Brain pericyte (primary cell): Measurements from ENCODE around the gene TPX2.

ENCODE experiments used
- DNase-seq: peaks from one replicate; pipeline ENCODE4 v3.0.0-alpha.2; 2012; ENCODE audit warnings: low read depth, low spot score

TPX2 gene

DNA sequence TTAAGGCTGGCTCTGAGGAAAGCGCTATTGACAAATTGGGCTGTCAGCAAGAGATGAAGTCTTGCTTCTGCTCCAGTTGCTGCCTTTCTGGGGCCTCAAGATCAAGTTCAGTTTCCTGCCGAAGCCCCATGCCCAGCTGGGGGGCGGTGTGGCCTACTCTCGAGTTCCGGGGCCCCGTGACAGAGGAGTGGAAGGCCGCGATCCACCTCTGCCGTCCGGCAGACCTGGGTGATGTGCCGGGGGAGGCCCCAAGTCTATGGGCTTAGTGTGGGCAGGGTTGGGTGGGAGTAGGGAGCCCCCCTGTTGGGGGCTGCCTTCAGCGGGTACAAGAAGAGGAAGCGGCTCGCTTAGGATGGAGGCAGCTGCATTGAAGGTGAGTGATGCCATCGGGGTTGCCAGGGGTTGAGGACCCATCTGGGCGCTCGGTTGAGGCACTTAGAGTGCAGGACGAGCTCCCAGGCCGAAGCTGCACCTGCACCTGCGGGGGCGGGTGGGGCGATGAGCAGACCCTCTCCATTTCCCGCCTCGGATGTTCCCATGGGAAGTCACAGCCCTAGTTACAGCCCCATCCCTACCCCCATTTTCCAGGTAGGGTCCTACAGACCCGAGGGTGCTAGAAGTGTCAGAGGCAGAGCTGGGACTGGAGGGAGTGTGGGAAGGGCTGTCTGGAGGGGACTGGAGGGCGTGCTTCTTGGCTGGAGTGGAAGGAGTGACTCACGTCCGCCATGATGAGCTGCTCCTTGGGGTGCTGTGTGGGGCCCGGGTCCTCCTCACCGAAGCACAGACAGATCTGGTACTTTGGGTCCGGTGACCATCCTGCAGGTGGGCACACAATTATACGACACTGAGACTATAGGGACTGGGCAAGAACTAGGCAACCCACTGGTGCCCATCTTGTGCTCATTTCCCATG, 109.3 kb downstream of the TPX2 start:
- no peak for DNase-seq

- no peak for DNase-seq
Measured at GRCh38 chr20:31849306-31849930, 110.3 kb downstream of the TPX2 start.
